H1 (cell line): Measurements from ENCODE around the gene PDCD2. TPM values are rescaled to one million over a fixed set of nuclear protein-coding genes. Genes with fewer than 3 reads are reported as not detected.

Experiments
- RBBP5 ChIP-seq: IDR thresholded peaks from 2 replicates; pipeline ENCODE4 v1.7.1; 2012; ENCODE audit warnings: low read depth, mild to moderate bottlenecking, inconsistent platforms, low read length, moderate library complexity, borderline replicate concordance
- SRF ChIP-seq: IDR thresholded peaks from 2 replicates; pipeline ENCODE4 v1.6.1; 2011; ENCODE audit warnings: mild to moderate bottlenecking, low read depth, low read length, moderate library complexity
- polyA plus RNA-seq, 7 experiments: library from polyadenylated mRNA; depleted of rRNA in 3 of 7; stranded (reverse) in 5 of 7; unstranded in 2 of 7; fragments of >200 nt in 5 of 7; fragments of 200-250 nt in 2 of 7; gene quantifications; 1 replicate in 5 of 7; 2 replicates in 1 of 7; 4 replicates in 1 of 7; pipeline versions ENCODE4 v1.2.1 to v1.2.3, GENCODE V29; 2011 to 2013; ENCODE audit warnings: missing spikeins in 2 of 7, mixed read lengths in 2 of 7
- total RNA-seq: library from RNA; stranded (reverse); fragmentation: NEBNext Ultra II Directional; extraction: Animal tissue kit (Norgen Biotek cat#: 25700); gene quantifications from 2 replicates; pipeline ENCODE4 v1.2.1, GENCODE V29; 2021

PDCD2 gene
- total and polyA plus RNA-seq, 2 of the 8 experiments (the other 6 are each of a cell fraction or from before 2014, with no cell fraction given), result 74.1 to 116 TPM

DNA sequence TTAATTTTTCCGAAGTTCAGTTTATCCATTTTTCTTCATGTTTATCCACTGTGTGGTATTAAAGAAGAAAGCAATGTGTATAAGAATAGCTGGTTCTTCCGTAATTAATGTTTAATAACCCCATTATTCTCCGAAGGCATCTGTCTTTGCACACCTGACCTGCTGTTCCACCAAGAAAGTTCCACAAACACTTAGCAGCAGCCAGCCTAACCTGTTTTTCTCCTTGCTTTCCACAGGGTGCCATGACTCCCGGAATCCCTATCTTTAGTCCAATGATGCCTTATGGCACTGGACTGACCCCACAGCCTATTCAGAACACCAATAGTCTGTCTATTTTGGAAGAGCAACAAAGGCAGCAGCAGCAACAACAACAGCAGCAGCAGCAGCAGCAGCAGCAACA is 22.9 kb downstream of the PDCD2 start (continued):
- TF ChIP-seq RBBP5 (no peak), SRF (no peak)
- TF ChIP-seq, all 59 proteins: peak for 0
